ENCODE results near the gene ZNF93. TPM values are rescaled to one million over a fixed set of nuclear protein-coding genes. Genes with fewer than 3 reads are reported as not detected.
"Not testable (repeated sequence)": the region's sequence is repeated elsewhere in the genome, so short reads cannot be mapped to it uniquely, and the experiment has no call there.

The ZNF93 gene
- polyA plus RNA-seq, 6 donors from 2014 or later, result 13.1 to 24.6 (median 18.9) TPM

DNA sequence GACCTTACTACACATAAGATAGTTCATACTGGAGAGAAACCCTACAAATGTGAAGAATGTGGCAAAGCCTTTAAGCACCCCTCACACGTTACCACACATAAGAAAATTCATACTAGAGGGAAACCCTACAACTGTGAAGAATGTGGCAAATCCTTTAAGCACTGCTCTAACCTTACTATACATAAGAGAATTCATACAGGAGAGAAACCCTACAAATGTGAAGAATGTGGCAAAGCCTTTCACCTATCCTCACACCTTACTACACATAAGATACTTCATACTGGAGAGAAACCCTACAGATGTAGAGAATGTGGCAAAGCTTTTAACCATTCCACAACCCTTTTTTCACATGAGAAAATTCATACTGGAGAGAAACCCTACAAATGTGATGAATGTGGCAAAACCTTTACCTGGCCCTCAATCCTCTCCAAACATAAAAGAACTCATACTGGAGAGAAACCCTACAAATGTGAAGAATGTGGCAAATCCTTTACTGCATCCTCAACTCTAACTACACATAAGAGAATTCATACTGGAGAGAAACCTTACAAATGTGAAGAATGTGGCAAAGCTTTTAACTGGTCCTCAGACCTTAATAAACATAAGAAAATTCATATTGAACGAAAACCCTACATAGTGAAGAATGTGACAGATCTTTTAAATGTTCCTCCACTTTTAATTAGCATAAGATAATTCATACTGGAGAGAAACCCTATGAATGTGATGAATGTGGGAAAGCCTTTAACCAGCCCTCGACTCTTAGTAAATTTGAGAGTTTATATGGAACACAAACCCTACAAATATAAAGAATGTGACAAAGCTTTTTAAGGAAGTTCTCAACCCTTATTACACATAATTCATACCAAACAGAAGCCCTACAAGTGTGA, 8.4 kb upstream of the ZNF93 start:
- H3K4me3 Mint-ChIP-seq; H3K27ac Mint-ChIP-seq; ATAC-seq (ENCODE audit: low read depth in 2 of 2); DNase-seq; H3K27me3 Mint-ChIP-seq; H3K4me1 Mint-ChIP-seq: not testable (repeated sequence)
- H3K9me3 Mint-ChIP-seq, result peaks cover 4 to 73% (median 60%) of the 10 kb centered on the region in 7 donors
- peaks cover 18 to 34% of the 10 kb centered on the region in 2 donors for H3K36me3 Mint-ChIP-seq

DNA sequence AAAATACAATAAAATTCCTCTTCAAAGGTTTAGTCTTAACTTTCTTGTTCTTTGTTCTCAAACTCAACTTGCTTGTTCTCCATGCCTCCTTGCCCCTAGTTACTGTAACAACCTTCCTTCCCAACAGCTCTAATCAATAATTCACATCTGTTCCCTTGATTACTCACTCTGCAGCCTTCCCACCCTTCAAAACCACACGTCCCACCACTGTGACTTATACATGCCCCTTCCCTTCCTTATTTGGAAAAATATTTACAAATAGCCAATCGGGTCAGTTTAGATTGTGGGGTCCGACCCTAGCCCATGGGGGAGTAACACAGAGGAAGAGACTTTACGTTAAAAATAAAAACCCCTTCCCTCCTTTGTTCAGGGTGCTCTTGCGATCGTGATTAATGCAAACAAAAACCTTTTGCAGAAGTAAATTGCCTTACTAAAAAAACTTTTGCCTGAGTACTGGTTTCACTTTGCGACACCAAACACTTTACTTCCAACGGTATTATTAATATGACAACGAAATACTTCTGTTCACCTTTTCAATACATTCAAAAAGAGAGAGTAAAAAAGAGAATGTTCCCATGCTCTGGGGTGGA, 512 bp upstream of the ZNF93 start:
- peaks cover 24 to 42% (median 32%) of the 10 kb centered on the region in 3 donors for H3K4me1 Mint-ChIP-seq
- ATAC-seq (ENCODE audit: low read depth in 2 of 2) (peak; percentile 24 to 26), DNase-seq (no peak)
- peaks cover 11 to 32% (median 28%) of the 10 kb centered on the region in 7 donors for H3K9me3 Mint-ChIP-seq
- H3K27ac Mint-ChIP-seq, result peak overlapping the region; percentile 83 to 97 (median 95)
- H3K4me3 Mint-ChIP-seq, result peak overlapping the region; percentile 90 to 100 (median 98)
- peaks cover 0 to 8% of the 10 kb centered on the region in 2 donors for H3K36me3 Mint-ChIP-seq
- H3K27me3 Mint-ChIP-seq, result no peaks in the 10 kb centered on the region

DNA sequence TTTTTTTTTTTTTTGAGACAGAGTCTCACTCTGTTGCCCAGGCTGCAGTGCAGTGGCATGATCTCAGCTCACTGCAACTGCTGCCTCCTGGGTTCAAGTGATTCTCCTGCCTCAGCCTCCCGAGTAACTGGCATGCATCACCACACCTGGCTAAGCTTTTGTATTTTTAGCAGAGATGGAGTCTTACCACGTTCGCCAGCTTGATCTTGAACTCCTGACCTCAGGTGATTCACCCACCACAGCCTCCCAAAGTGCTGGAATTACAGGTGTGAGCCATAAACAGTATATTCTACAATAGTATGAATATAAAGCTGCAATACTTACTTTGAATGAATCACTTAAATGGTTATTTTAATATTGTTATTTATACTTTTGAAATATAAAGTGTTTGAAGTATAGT, 6.8 kb downstream of the ZNF93 start:
- H3K9me3 Mint-ChIP-seq; H3K36me3 Mint-ChIP-seq; H3K27me3 Mint-ChIP-seq; ATAC-seq (ENCODE audit: low read depth in 2 of 2); DNase-seq: not testable (repeated sequence)
- Mint-ChIP-seq H3K4me1 (peaks cover 20 to 45% (median 25%) of the 10 kb centered on the region in 3 donors), H3K27ac (peak overlapping the region in 1 of 6 donors; percentile 30), H3K4me3 (peak overlapping the region in 1 of 8 donors; percentile 43)

DNA sequence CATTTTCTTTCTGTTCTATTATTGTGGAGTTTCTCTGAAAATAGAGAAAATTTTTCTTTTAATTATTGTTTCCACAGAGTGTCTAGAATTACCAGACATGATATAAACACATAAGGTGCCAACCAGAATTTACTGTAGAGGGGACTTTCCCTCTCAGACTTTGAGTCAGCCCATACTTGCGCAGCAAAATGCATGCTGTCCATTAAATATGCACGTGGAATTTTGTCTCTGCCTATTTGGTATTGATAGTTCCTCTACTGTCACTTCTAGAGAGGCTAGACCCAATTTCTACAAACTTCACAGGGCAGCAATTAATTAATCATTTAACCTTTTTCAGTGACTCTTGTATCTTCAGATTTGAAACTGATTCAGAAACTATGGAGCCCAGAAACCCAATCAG, 8.9 kb downstream of the ZNF93 start:
- ATAC-seq (ENCODE audit: low read depth in 2 of 2) (no peak), DNase-seq (no peak)
- Mint-ChIP-seq H3K27me3 (no peaks in the 10 kb centered on the region), H3K9me3 (peaks cover 0 to 7% (median 0%) of the 10 kb centered on the region in 7 donors), H3K36me3 (peaks cover 0 to 4% of the 10 kb centered on the region in 2 donors), H3K27ac (no peak overlapping the region), H3K4me1 (peaks cover 10 to 33% (median 22%) of the 10 kb centered on the region in 3 donors), H3K4me3 (no peak overlapping the region)

DNA sequence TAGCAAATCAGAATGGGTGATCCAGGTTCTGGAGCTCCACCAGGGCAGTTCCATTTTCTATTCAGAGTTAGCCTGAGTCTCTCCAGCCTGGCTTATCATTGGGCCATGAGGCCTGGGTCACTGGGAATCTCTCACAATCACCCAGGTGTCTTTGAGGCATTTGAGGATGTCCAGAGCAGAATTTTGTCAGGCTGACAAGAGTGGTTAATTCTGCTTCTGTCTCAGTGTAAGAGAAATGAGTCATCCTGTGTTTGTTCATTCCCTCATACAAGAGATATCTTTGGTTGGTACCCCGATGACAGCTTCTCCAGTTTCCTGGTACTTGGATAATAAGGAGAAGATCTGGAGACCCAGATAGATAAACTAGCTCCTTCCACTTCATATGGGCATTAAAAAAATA, 10.4 kb downstream of the ZNF93 start:
- H3K9me3 Mint-ChIP-seq, result peaks cover 0 to 7% (median 0%) of the 10 kb centered on the region in 7 donors
- no peaks in the 10 kb centered on the region for H3K27me3 Mint-ChIP-seq
- no peak overlapping the region for H3K4me3 Mint-ChIP-seq
- ATAC-seq (ENCODE audit: low read depth in 2 of 2) (no peak), DNase-seq (no peak)
- H3K4me1 Mint-ChIP-seq, result peaks cover 0 to 18% (median 14%) of the 10 kb centered on the region in 3 donors
- H3K36me3 Mint-ChIP-seq, result peaks cover 0 to 4% of the 10 kb centered on the region in 2 donors
- H3K27ac Mint-ChIP-seq, result no peak overlapping the region

DNA sequence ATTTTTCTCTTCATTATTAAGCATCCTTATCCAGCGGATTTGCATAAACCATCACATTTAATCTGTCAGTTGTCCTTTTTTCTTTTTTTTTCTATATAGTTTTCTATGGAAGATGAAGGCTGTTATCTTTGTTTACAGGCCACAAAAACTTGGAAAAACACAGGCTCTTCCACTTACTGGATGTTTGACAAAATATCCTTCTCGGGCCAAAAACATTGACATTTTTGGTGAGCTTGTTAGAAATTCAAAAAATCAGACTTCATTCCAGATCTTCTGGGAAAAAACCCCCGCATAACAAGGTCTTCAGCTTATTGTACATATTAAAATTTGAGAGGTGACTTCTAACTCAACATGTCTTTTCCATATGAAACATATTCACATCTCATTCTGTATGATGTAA, 13.8 kb downstream of the ZNF93 start:
- no peaks in the 10 kb centered on the region for H3K27me3 Mint-ChIP-seq
- DNase-seq (no peak), ATAC-seq (ENCODE audit: low read depth in 2 of 2) (no peak)
- no peak overlapping the region for H3K27ac Mint-ChIP-seq
- H3K4me1 Mint-ChIP-seq, result peaks cover 0 to 11% (median 0%) of the 10 kb centered on the region in 3 donors
- H3K9me3 Mint-ChIP-seq, result peaks cover 0 to 5% (median 0%) of the 10 kb centered on the region in 7 donors
- H3K36me3 Mint-ChIP-seq, result no peaks in the 10 kb centered on the region
- no peak overlapping the region for H3K4me3 Mint-ChIP-seq

DNA sequence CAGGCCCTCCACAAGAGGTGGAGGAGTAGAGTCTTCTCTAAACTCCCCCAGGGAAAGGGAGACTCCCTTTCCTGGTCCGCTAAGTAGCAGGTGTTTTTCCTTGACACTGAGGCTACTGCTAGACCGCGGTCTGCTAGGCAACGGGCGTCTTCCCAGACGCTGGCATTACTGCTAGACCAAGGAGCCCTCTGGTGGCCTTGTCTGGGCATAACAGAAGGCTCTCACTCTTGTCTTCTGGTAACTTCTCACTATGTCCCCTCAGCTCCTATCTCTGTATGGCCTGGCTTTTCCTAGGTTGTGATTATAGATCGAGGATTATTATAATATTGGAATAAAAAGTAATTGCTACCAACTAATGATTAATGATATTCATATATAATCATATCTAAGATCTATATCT, 29.7 kb downstream of the ZNF93 start:
- not testable (repeated sequence) for H3K27ac Mint-ChIP-seq; H3K4me3 Mint-ChIP-seq; ATAC-seq (ENCODE audit: low read depth in 2 of 2); DNase-seq; H3K27me3 Mint-ChIP-seq; H3K4me1 Mint-ChIP-seq
- peaks cover 0 to 81% (median 46%) of the 10 kb centered on the region in 7 donors for H3K9me3 Mint-ChIP-seq
- H3K36me3 Mint-ChIP-seq, result peaks cover 24 to 43% of the 10 kb centered on the region in 2 donors

DNA sequence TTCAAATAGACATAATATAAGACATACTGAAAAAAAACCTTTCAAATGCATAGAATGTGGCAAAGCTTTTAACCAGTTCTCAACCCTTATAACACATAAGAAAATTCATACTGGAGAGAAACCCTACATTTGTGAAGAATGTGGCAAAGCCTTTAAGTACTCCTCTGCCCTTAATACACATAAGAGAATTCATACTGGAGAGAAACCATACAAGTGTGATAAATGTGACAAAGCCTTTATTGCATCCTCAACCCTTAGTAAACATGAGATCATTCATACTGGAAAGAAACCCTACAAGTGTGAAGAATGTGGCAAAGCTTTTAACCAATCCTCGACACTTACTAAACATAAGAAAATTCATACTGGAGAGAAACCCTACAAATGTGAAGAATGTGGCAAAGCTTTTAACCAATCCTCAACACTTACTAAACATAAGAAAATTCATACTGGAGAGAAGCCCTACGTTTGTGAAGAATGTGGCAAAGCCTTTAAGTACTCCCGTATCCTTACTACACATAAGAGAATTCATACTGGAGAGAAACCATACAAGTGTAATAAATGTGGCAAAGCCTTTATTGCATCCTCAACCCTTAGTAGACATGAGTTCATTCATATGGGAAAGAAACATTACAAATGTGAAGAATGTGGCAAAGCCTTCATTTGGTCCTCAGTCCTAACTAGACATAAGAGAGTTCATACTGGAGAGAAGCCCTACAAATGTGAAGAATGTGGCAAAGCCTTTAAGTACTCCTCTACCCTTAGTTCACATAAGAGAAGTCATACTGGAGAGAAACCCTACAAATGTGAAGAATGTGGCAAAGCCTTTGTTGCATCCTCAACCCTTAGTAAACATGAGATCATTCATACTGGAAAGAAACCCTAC, 32.9 kb downstream of the ZNF93 start:
- H3K36me3 Mint-ChIP-seq, result peaks cover 23 to 27% of the 10 kb centered on the region in 2 donors
- H3K9me3 Mint-ChIP-seq, result peaks cover 0 to 83% (median 59%) of the 10 kb centered on the region in 7 donors
- not testable (repeated sequence) for ATAC-seq (ENCODE audit: low read depth in 2 of 2); H3K27me3 Mint-ChIP-seq; DNase-seq; H3K27ac Mint-ChIP-seq
- H3K4me3 Mint-ChIP-seq, result peak overlapping the region in 1 of 8 donors; percentile 12
- peaks cover 4 to 24% (median 5%) of the 10 kb centered on the region in 3 donors for H3K4me1 Mint-ChIP-seq

DNA sequence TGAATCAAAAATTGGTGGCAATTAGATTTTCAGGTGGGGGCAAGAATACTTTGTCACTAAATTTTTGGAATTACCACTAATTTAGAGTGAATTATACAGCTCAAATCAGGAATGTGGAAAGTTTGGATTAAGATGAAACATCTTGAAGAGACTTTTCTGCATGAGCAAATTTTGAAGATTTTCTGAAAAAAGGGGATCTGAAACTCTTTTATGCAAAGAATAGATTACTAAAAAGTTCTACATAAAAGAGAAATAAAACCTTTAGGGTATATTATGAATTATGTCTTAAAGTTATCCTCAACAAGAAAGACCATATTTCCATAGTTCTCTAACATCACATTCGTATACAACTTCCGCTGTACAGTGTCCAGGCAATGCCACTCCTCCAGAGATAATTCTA, 36.7 kb downstream of the ZNF93 start:
- ATAC-seq (ENCODE audit: low read depth in 2 of 2), result peak; percentile 56 to 66

DNA sequence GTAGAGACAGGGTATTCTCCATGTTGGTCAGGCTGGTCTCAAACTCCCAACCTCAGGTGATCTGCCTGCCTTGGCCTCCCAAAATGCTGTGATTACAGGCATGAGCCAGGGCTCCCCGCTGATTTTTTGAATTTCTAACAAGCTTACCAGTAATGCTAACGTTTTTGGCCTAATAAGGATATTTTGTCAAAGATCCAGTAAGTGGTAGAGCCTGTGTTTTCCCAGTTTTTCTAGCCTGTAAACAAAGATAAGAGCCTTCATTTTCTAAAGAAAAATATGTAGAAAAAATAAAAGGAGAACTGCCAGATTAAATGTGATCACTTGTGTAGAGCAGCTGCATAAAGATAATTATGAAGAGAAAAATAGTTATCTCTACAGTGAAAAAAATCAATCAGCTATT, 37.7 kb downstream of the ZNF93 start:
- ATAC-seq (ENCODE audit: low read depth in 2 of 2), result no peak
- H3K36me3 Mint-ChIP-seq, result peaks cover 8 to 10% of the 10 kb centered on the region in 2 donors
- peak overlapping the region in 1 of 8 donors; percentile 73 for H3K4me3 Mint-ChIP-seq
- H3K27me3 Mint-ChIP-seq, result no peaks in the 10 kb centered on the region
- peak overlapping the region in 1 of 6 donors; percentile 50 for H3K27ac Mint-ChIP-seq
- H3K9me3 Mint-ChIP-seq, result peaks cover 0 to 67% (median 33%) of the 10 kb centered on the region in 7 donors
- peaks cover 4 to 26% (median 5%) of the 10 kb centered on the region in 3 donors for H3K4me1 Mint-ChIP-seq
- no peak for DNase-seq

More for the DNA sequence above, 36.7 kb downstream of the ZNF93 start:
- peak overlapping the region in 4 of 8 donors; percentile 42 to 64 (median 44) for H3K4me3 Mint-ChIP-seq
- peak; percentile 26 for DNase-seq
- peak overlapping the region in 1 of 6 donors; percentile 36 for H3K27ac Mint-ChIP-seq
- H3K4me1 Mint-ChIP-seq, result peaks cover 4 to 26% (median 5%) of the 10 kb centered on the region in 3 donors
- no peaks in the 10 kb centered on the region for H3K27me3 Mint-ChIP-seq
- peaks cover 0 to 77% (median 44%) of the 10 kb centered on the region in 7 donors for H3K9me3 Mint-ChIP-seq
- H3K36me3 Mint-ChIP-seq, result peaks cover 18 to 21% of the 10 kb centered on the region in 2 donors

DNA sequence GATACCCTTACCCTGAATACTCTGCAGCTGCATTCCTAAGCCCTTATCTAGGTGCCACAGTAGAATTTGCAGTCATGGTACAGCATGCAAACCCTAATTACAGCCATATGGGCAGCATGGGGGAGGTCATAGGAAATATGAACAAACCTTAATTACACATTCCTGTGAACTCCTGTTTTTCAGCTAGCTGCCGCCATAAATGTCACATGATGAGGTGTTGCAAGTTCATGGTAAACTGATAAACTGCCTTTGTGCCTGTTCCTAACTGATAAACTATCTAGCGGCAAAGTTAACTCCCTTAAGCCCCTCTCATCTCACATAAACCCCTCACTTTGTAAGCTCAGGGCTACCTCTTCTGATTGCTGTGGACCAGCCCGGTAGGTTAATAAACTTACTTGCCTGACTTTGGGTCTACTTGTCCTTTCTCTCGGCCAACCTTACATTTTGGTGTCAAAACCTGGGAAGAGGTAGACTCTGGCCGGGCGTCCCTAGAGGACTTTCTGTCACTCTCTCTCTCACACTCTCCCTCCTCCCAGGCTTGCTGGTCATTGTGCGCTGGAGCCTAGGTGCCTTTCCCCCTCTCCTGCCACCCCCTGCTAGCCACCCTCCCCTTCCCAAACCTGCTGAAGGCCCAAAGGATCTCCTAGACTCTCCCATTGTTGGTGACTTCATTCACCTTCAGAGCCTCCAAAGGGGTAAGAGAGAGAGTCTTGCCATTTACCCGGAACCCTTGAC, 43.3 kb downstream of the ZNF93 start:
- H3K27ac Mint-ChIP-seq, result peak overlapping the region in 1 of 6 donors; percentile 46
- H3K4me1 Mint-ChIP-seq, result no peaks in the 10 kb centered on the region
- peaks cover 0 to 13% of the 10 kb centered on the region in 2 donors for H3K36me3 Mint-ChIP-seq
- no peak for ATAC-seq (ENCODE audit: low read depth in 2 of 2)
- no peak for DNase-seq
- H3K9me3 Mint-ChIP-seq, result peaks cover 0 to 28% (median 8%) of the 10 kb centered on the region in 7 donors
- peak overlapping the region in 1 of 8 donors; percentile 37 for H3K4me3 Mint-ChIP-seq
- H3K27me3 Mint-ChIP-seq, result peaks cover 0 to 13% (median 6%) of the 10 kb centered on the region in 3 donors

DNA sequence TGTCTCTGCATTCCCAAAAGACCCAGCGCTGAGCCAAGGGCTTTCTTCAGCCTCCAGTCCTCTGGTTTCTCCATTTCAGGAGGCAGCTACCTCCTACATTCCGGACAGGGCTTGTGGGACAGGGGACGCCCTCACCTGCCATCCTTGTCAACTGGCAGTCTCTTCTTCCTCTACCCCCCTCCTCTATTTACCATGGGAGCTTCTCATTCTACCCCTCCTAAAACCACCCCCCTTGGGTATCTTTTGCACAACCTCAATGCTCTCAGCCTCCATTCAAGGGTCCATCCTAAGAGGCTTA, 43.8 kb downstream of the ZNF93 start:
- peaks cover 0 to 13% of the 10 kb centered on the region in 2 donors for H3K36me3 Mint-ChIP-seq
- H3K27ac Mint-ChIP-seq, result no peak overlapping the region
- ATAC-seq (ENCODE audit: low read depth in 2 of 2) (no peak), DNase-seq (no peak)
- H3K4me3 Mint-ChIP-seq, result no peak overlapping the region
- no peaks in the 10 kb centered on the region for H3K4me1 Mint-ChIP-seq
- peaks cover 0 to 13% (median 6%) of the 10 kb centered on the region in 3 donors for H3K27me3 Mint-ChIP-seq
- H3K9me3 Mint-ChIP-seq, result peaks cover 0 to 25% (median 7%) of the 10 kb centered on the region in 7 donors
